ENCODE data around the gene CDH22. TPM values are rescaled to one million over a fixed set of nuclear protein-coding genes. Genes with fewer than 3 reads are reported as not detected.

The CDH22 gene
- total RNA-seq, 2 donors from 2014 or later = not detected

- Mint-ChIP-seq H3K4me3 (no peak overlapping the region), H3K27ac (no peak overlapping the region), H3K9me3 (no peaks in the 10 kb centered on the region), H3K27me3 (peaks cover 20 to 28% of the 10 kb centered on the region in 2 donors), H3K36me3 (no peaks in the 10 kb centered on the region), H3K4me1 (ENCODE audit: low read depth in 2 of 2) (no peaks in the 10 kb centered on the region)
- DNase-seq (ENCODE audit: low spot score) (no peak), ATAC-seq (no peak)
These were observed 50.4 kb downstream of the CDH22 start for GRCh38 chr20:46257887-46258286.

GRCh38 chr20:46256293-46256692, 52.0 kb downstream of the CDH22 start:
- ATAC-seq (no peak), DNase-seq (ENCODE audit: low spot score) (no peak)
- Mint-ChIP-seq H3K4me1 (ENCODE audit: low read depth in 2 of 2) (no peaks in the 10 kb centered on the region), H3K4me3 (no peak overlapping the region), H3K36me3 (no peaks in the 10 kb centered on the region), H3K27me3 (peaks cover 30 to 36% of the 10 kb centered on the region in 2 donors), H3K9me3 (no peaks in the 10 kb centered on the region), H3K27ac (no peak overlapping the region)

GRCh38 chr20:46255440-46256104, 52.7 kb downstream of the CDH22 start:
- Mint-ChIP-seq H3K9me3 (no peaks in the 10 kb centered on the region), H3K4me3 (no peak overlapping the region), H3K27ac (no peak overlapping the region), H3K4me1 (ENCODE audit: low read depth in 2 of 2) (no peaks in the 10 kb centered on the region), H3K27me3 (peaks cover 30 to 38% of the 10 kb centered on the region in 2 donors), H3K36me3 (no peaks in the 10 kb centered on the region)
- ATAC-seq = no peak
- DNase-seq (ENCODE audit: low spot score) = no peak

GRCh38 chr20:46253391-46253790, 54.9 kb downstream of the CDH22 start:
- H3K4me1 Mint-ChIP-seq (ENCODE audit: low read depth in 2 of 2) = no peaks in the 10 kb centered on the region
- H3K9me3 Mint-ChIP-seq = no peaks in the 10 kb centered on the region
- H3K27ac Mint-ChIP-seq = no peak overlapping the region
- H3K4me3 Mint-ChIP-seq = no peak overlapping the region
- no peaks in the 10 kb centered on the region for H3K36me3 Mint-ChIP-seq
- peaks cover 42 to 49% of the 10 kb centered on the region in 2 donors for H3K27me3 Mint-ChIP-seq
- ATAC-seq (no peak), DNase-seq (ENCODE audit: low spot score) (no peak)

- DNase-seq (ENCODE audit: low spot score) (no peak), ATAC-seq (no peak)
- Mint-ChIP-seq H3K9me3 (no peaks in the 10 kb centered on the region), H3K4me3 (no peak overlapping the region), H3K27ac (no peak overlapping the region), H3K36me3 (no peaks in the 10 kb centered on the region), H3K27me3 (peaks cover 47 to 56% of the 10 kb centered on the region in 2 donors), H3K4me1 (ENCODE audit: low read depth in 2 of 2) (no peaks in the 10 kb centered on the region)
These were observed 55.8 kb downstream of the CDH22 start for GRCh38 chr20:46252352-46253091.

GRCh38 chr20:46251211-46251673, 57.1 kb downstream of the CDH22 start:
- no peak for ATAC-seq
- H3K4me3 Mint-ChIP-seq = no peak overlapping the region
- H3K27me3 Mint-ChIP-seq = peaks cover 55 to 68% of the 10 kb centered on the region in 2 donors
- H3K27ac Mint-ChIP-seq = no peak overlapping the region
- H3K4me1 Mint-ChIP-seq (ENCODE audit: low read depth in 2 of 2) = peaks cover 0 to 8% of the 10 kb centered on the region in 2 donors
- H3K36me3 Mint-ChIP-seq = no peaks in the 10 kb centered on the region
- no peaks in the 10 kb centered on the region for H3K9me3 Mint-ChIP-seq
- no peak for DNase-seq (ENCODE audit: low spot score)

GRCh38 chr20:46250772-46251171, 57.5 kb downstream of the CDH22 start:
- Mint-ChIP-seq H3K27ac (no peak overlapping the region), H3K36me3 (no peaks in the 10 kb centered on the region), H3K27me3 (peaks cover 56 to 72% of the 10 kb centered on the region in 2 donors), H3K9me3 (no peaks in the 10 kb centered on the region), H3K4me1 (ENCODE audit: low read depth in 2 of 2) (peaks cover 0 to 8% of the 10 kb centered on the region in 2 donors), H3K4me3 (no peak overlapping the region)
- ATAC-seq = no peak
- DNase-seq (ENCODE audit: low spot score) = no peak

- Mint-ChIP-seq H3K27me3 (peaks cover 57 to 74% of the 10 kb centered on the region in 2 donors), H3K9me3 (no peaks in the 10 kb centered on the region), H3K4me1 (ENCODE audit: low read depth in 2 of 2) (peaks cover 0 to 10% of the 10 kb centered on the region in 2 donors), H3K4me3 (no peak overlapping the region), H3K36me3 (no peaks in the 10 kb centered on the region), H3K27ac (no peak overlapping the region)
- no peak for ATAC-seq
- DNase-seq (ENCODE audit: low spot score) = no peak
These were observed 58.6 kb downstream of the CDH22 start for GRCh38 chr20:46249671-46250070.

- no peaks in the 10 kb centered on the region for H3K9me3 Mint-ChIP-seq
- H3K4me3 Mint-ChIP-seq = no peak overlapping the region
- peaks cover 0 to 10% of the 10 kb centered on the region in 2 donors for H3K4me1 Mint-ChIP-seq (ENCODE audit: low read depth in 2 of 2)
- H3K36me3 Mint-ChIP-seq = no peaks in the 10 kb centered on the region
- ATAC-seq (no peak), DNase-seq (ENCODE audit: low spot score) (no peak)
- H3K27me3 Mint-ChIP-seq = peaks cover 34 to 52% of the 10 kb centered on the region in 2 donors
- no peak overlapping the region for H3K27ac Mint-ChIP-seq
These were observed 61.7 kb downstream of the CDH22 start for GRCh38 chr20:46246559-46246958.

- no peak for DNase-seq (ENCODE audit: low spot score)
- H3K27ac Mint-ChIP-seq = no peak overlapping the region
- H3K27me3 Mint-ChIP-seq = peaks cover 20 to 33% of the 10 kb centered on the region in 2 donors
- H3K9me3 Mint-ChIP-seq = no peaks in the 10 kb centered on the region
- no peak overlapping the region for H3K4me3 Mint-ChIP-seq
- ATAC-seq = no peak
- no peaks in the 10 kb centered on the region for H3K36me3 Mint-ChIP-seq
- peaks cover 0 to 10% of the 10 kb centered on the region in 2 donors for H3K4me1 Mint-ChIP-seq (ENCODE audit: low read depth in 2 of 2)
These were observed 64.3 kb downstream of the CDH22 start for GRCh38 chr20:46243707-46244628.

GRCh38 chr20:46242390-46242789, 65.9 kb downstream of the CDH22 start:
- ATAC-seq = no peak
- peaks cover 0 to 10% of the 10 kb centered on the region in 2 donors for H3K4me1 Mint-ChIP-seq (ENCODE audit: low read depth in 2 of 2)
- DNase-seq (ENCODE audit: low spot score) = no peak
- H3K27me3 Mint-ChIP-seq = peaks cover 13 to 19% of the 10 kb centered on the region in 2 donors
- no peak overlapping the region for H3K4me3 Mint-ChIP-seq
- H3K36me3 Mint-ChIP-seq = no peaks in the 10 kb centered on the region
- H3K9me3 Mint-ChIP-seq = no peaks in the 10 kb centered on the region
- no peak overlapping the region for H3K27ac Mint-ChIP-seq

- Mint-ChIP-seq H3K27me3 (peaks cover 7 to 8% of the 10 kb centered on the region in 2 donors), H3K4me1 (ENCODE audit: low read depth in 2 of 2) (peaks cover 0 to 2% of the 10 kb centered on the region in 2 donors), H3K9me3 (no peaks in the 10 kb centered on the region), H3K27ac (no peak overlapping the region), H3K4me3 (no peak overlapping the region), H3K36me3 (no peaks in the 10 kb centered on the region)
- DNase-seq (ENCODE audit: low spot score) (no peak), ATAC-seq (no peak)
These were observed 67.4 kb downstream of the CDH22 start for GRCh38 chr20:46240881-46241280.

GRCh38 chr20:46240065-46240464, 68.2 kb downstream of the CDH22 start:
- DNase-seq (ENCODE audit: low spot score) = no peak
- Mint-ChIP-seq H3K4me3 (no peak overlapping the region), H3K36me3 (no peaks in the 10 kb centered on the region), H3K27me3 (peaks cover 11% of the 10 kb centered on the region in 2 donors), H3K27ac (no peak overlapping the region), H3K9me3 (no peaks in the 10 kb centered on the region), H3K4me1 (ENCODE audit: low read depth in 2 of 2) (no peaks in the 10 kb centered on the region)
- peak; percentile 17 to 50 for ATAC-seq
